Measurements from ENCODE around the gene TRIP12.
"Not testable (repeated sequence)": the region's sequence is repeated elsewhere in the genome, so short reads cannot be mapped to it uniquely, and the experiment has no call there.

TRIP12 gene

DNA sequence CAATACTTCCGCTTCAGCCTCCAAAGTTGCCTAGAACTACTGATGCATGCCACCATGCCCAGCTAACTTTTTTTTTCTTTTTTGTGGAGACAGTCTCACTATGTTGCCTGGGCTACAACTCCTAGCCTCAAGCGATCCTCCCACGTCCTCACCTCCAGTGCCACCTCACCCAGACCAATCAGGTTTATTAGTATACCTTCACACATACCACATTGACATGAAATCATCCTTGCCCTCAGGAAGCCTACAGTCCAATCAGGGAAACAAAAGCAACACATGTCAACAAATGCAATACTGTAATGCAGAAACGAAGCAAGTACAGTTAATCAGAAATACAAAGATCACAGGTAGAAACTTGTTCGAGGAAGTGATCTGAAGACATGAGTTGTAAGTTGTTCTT lies 4.0 kb downstream of the TRIP12 start:
- no peak for DNase-seq

DNA sequence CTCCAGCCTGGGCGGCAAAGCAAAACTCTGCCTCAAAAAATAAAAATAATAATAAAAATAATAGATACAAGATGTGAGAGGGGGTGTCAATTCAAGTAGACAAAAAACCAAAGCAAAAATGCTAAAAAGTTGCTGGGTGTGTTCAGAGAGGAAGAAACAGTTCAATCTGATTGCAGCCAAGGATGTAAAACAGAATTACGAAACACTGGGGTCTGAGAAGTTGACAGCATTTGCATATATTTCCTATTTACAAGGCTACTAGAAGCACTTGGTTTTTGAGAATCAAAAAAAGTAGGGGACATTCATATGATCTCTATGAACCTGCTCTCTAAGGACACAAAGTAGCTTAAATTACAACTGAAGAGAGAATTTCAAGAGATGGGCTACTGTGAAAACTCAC lies 7.6 kb downstream of the TRIP12 start:
- no peak for DNase-seq

GRCh38 chr2:229910832-229911412 lies 10.9 kb downstream of the TRIP12 start:
- DNase-seq: no peak

DNA sequence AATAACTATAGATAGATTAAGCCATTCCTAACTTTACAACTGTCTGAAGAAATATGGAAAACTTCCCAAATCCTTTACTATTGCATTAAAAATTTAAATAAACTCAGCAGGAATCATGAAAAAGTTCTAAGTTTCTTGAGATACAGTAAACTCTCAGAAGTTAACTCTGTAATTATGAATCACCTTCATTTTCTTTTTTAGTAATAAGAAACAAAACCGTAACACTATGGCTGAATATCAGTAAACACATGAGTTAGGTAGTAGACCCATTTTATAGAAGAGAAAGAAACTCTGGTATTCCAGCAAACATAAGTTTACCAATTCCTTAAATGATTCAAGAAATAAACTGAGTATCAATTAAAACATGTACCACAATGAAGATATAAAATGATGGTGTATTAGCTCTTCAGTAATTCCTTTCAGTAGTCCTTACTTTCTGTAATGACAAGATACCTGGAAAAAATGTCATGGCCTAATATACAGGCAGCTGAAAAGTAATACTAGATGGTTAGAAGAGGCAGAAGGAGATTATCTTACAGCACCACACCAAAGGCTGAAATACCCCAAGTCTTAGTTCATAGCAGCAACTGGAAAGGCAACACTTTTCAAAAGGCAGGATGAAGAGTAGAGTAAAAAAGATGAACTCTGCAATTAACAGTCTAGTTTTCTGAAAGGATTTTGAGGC lies 11.5 kb downstream of the TRIP12 start:
- no peak for DNase-seq

DNA sequence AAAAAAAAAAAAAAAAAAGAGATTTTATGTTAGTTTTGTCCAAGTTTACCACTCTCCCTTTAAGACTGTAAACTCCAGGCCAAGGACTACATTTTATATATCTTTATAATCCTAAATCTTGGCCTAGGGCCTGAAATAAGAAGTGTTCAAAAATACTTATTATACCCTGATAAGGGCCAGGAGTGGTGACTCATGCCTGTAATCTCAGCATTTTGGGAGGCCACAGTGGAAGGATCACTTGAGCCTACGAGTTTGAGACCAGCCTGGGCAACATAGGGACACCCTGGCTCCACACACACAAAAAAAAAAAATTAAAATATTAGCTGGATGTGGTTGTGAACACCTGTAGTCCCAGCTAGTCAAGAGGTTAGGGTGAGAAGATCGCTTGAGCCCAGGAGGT lies 12.7 kb downstream of the TRIP12 start:
- no peak for DNase-seq

GRCh38 chr2:229905601-229906000 lies 16.2 kb downstream of the TRIP12 start:
- DNase-seq: no peak

DNA sequence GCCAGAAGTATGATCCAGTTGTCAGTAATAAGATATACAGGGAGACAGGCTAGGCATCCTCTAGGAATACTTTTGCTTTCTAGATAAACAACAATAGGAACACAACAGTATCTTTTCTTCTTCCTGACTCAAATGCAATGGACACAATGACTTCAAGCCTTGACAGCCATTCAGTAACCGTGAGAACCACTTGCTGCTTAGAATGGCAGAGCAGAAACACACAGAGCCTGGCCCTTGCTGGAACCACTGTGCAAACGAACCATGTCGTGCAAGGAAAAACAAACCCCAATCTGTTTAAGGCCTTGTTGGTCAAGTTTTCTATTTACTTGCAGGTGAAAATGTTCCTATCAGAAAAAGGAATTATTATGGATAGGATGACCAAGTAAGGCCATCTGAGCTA lies 18.8 kb downstream of the TRIP12 start:
- DNase-seq: no peak

- no peak for DNase-seq
Measured at GRCh38 chr2:229901819-229902218, 20.0 kb downstream of the TRIP12 start.

GRCh38 chr2:229900514-229900913 lies 21.3 kb downstream of the TRIP12 start:
- DNase-seq: not testable (repeated sequence)

- no peak for DNase-seq
Measured at GRCh38 chr2:229900012-229900411, 21.8 kb downstream of the TRIP12 start.

DNA sequence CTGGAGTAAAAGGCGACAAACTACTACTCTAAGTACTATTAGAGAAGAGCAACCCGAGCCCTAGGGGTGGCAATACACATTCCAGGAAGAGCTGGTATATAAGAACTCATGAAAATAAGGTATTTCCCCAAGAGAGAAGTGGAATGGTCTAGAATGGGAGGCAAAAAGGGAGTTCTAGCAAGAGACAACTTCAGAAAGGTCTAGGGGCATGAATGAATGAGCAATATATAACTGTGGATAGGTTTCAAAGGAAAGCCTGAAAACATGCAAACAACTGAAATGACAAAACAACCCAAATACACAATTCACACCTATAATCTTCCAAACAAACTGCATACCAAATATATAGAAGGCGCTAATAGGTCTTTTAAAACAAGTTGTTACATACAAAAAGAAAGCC lies 22.2 kb downstream of the TRIP12 start:
- DNase-seq: no peak

GRCh38 chr2:229896857-229897256 lies 25.0 kb downstream of the TRIP12 start:
- DNase-seq: no peak

GRCh38 chr2:229889023-229889422 lies 32.8 kb downstream of the TRIP12 start:
- DNase-seq: no peak

DNA sequence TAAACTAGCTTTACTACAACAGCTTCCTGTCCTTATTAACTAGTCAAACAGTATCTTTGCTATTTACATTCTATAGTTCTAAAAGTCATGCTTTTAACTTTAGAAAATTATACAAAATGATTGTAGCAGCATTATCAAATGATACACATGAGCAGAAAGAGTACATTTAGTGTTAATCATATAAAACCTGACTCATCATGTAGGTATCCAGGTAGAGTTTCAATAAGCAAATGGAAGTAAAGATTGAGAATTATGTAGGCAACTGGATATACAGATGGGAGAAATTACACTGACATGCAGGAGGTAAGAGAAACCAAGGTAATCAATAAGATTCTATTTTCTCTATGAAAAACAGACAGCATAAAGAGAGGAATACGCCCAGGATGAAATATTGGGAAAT lies 33.8 kb downstream of the TRIP12 start:
- DNase-seq: no peak

DNA sequence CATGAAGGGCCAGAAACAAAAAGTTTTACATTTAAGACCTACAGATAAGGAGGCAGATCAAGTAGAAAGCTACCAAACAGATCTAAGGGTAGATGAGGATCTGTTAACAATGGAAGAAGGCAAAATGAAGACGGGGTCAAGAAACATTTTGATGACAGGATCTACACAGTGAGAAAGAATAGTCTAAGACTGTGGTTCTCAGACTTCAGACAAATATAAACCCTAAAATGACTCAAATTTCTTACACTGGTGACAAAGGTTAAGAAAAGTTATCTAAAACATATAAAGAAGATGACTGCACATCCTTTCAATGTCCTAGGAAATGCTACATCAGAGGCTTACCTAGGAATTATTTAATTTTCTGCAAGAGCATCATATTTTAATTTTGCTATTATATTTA lies 34.4 kb downstream of the TRIP12 start:
- no peak for DNase-seq

DNA sequence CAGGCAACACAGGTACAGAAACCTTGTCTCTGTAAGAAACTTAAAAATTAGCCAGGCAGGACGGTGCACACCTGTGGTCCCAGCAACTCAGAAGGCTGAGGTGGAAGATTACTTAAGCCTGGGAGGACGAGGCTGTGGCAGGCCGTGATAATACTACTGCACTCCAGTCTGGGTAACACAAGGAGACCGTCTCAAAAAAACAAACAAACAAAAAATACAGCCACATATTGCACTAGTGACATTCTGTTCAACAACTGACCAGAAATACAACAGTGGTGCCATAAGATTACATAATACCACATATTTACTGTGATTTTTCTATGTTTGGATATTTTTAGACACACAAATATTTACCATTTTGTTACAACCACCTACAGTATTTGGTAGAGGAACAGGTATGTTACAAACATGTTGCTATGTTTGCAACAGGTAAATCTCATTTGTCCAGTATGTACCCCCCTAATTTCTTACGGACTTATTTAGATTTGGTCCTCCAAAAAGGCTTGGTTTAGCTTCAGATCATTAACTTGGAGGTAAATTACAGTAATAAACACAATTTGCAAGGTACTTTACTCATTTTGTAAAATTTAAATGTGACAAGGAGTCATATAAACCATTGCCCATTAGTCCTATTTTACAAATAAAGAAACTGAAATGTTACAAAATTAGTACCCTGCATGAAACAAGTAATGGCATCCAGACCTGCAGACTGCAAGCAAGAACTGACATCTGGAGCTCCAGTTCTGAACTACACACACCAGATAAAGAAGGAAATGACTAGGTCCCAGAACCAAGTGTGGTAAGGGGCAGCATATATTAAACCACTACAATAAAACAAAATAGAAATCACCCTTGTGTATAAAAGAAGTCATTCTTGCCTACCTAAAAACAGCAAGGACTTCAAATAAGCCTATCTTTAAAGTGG lies 36.8 kb downstream of the TRIP12 start:
- DNase-seq: no peak

DNA sequence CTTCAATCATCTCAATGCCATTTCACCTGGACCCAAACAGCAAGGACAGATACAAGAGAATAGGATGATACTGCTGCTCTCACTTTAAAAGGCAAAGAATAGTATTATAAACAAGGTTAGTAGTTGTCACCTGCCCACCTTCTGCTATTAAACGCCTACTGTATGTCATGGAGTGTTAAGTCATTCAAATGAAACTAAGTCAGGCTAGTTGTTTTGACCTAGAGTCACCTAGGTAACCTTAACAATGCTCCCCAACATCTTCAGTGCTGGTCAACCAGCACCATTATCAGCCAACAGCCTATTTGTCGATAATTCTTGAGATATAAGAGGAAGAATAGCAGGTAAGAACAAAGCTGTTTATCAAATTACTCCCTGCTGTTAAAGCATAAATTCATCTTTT lies 39.2 kb downstream of the TRIP12 start:
- DNase-seq: no peak

DNA sequence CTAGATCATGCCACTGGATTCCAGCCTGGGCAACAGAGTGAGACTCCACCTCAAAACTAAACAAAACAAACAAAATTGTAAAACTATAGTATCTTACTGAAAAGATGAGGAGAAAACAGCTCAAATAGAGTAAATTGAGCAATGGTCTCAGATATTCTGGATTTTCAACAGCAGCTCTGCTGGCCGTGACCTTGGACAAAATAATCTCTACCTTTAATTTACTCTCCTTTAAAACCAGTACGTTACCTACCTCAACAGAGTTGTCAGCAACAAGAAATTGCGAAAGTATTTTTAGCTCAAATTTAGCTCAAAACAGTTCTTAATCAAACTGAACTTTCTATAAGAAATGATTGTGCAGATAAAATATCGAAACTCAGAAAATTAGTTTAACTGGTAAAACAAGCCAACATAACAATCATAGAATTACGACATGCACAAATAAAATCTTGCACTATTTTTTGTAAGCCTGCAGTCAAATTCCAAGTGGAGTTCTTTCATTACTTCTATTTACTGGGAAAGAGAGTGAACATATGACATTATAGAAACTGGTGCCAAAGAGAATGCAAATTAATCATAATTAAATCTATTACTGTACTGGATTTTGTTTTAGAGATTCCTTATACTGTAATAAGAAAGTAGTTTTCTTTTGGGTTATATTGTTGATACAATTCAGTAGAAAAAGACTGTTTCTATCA lies 40.8 kb downstream of the TRIP12 start:
- DNase-seq: no peak

DNA sequence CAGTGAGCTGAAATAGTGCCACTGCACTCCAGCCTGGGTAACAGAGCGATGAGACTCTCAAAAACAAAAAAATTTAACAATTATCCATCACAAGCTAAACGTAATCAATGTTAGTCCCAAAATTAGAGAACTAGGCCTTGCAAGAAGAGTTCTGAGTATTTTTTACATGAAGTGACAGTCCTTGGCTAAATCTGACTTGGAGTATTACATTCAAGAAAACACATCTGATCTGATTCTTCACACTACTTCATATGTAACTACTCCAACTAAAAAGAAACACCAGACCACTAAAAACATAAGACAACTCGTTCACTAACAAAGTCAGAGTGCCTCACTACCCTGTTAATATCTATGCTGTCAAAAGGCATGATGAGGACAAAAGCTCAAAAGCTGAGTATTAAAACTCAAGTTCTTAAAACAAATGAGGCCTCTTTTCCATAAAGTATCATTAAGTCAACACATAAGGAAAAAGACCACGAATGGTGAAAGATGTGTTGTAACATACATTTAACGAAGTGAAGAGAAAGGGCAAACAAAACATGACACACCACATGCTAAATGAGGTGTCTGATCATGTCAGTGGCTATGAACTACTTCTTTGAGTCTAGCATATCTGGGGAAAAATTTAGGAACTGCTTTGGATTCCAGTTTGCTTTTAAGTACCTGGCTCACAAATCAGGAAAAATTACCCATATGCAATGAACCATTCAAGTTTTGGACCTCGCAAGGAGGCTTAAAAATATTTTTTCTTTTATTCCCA lies 42.4 kb downstream of the TRIP12 start:
- no peak for DNase-seq

DNA sequence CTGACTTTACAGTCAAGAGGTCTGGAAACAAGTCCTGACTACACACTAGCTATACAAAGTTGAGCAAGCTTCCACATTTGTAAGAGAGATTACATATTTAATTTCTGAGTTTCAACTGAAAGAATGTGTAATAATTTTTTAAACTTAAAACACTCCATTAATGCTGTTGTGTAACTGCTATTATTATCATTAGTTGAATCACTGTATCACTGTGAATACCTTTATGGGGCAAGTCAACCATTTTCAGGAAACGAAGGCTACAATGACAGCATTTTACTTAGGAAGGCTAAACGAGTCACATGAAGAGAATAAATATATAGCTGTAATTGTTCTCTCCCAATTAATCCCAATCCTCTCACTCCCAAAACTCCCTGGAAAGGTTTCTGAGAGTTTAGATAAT lies 46.3 kb downstream of the TRIP12 start:
- no peak for DNase-seq

DNA sequence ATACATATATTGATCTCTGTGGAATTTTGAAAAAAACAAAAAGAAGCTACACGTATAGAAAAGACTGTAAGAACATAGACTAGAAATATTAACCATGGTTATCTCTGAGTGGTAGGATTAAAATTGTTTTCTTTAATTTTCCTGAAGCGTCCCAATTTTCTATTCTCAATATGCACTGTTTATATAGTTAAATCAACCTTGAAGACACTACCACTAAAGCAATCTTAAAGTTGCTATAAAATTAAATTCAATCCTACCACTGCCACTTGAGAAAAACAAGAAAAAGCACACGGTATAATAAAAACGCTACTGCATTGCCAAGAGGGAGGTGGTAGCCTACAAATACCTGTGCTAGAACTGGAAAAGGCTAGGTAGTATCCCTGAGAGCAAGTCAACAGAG lies 47.2 kb downstream of the TRIP12 start:
- no peak for DNase-seq

DNA sequence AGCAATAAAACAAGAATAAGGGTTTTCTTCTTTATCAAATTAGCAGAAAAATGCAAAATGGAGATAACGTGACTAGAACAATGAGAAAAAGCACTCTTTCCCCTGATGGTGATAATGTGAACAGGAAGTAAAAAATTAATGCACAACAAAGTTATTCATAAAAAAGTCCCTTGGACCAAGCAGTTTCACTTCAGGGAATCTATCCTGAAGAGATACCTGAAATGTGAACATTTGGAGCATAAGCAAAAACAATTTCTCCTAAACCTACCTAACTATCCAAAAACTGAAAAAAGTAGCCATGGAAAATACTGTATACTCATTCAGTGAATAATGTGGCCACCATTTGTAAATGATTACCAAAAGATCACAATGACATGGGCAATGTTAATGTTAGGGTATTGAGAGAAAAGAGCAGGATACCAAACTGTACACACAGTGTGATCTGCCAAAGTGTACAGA lies 48.7 kb downstream of the TRIP12 start:
- no peak for DNase-seq

All from cortex of kidney (tissue), 1 donor.